ENCODE results near the gene KRTAP9-9.
"Not testable (repeated sequence)": the region's sequence is repeated elsewhere in the genome, so short reads cannot be mapped to it uniquely, and the experiment has no call there.

KRTAP9-9 gene

DNA sequence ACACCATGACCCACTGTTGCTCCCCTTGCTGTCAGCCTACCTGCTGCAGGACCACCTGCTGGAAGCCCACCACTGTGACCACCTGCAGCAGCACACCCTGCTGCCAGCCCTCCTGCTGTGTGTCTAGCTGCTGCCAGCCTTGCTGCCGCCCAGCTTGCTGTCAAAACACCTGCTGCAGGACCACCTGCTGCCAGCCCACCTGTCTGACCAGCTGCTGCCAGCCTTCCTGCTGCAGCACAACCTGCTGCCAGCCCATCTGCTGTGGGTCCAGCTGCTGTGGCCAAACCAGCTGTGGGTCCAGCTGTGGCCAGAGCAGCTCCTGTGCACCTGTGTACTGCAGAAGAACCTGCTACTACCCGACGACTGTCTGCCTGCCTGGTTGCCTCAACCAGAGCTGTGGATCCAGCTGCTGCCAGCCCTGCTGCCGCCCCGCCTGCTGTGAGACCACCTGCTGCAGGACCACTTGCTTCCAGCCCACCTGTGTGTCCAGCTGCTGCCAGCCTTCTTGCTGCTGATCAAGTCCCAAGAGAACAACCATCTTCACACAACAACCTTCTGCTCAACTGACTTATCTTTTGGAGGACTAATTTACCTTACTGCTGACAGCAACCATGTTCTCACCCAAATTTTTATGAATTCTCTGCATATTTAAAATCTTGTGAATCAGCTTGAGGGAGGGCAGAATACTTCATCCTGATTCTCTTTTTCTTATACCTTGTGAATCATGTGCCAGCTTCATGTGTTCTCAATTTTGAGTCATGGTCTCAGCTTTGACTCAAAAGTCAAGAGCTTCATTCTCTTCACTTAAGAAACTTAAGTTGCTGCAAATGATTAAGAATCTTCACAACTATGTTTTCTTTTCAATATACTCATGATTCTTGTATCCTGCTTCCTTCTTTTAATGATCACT is at the start of gene KRTAP9-9:
KRTAP9-9 (plus strand) TSS at position 4 of the 910 bp plus-strand sequence.
- FAIRE-seq, result not testable (repeated sequence)

DNA sequence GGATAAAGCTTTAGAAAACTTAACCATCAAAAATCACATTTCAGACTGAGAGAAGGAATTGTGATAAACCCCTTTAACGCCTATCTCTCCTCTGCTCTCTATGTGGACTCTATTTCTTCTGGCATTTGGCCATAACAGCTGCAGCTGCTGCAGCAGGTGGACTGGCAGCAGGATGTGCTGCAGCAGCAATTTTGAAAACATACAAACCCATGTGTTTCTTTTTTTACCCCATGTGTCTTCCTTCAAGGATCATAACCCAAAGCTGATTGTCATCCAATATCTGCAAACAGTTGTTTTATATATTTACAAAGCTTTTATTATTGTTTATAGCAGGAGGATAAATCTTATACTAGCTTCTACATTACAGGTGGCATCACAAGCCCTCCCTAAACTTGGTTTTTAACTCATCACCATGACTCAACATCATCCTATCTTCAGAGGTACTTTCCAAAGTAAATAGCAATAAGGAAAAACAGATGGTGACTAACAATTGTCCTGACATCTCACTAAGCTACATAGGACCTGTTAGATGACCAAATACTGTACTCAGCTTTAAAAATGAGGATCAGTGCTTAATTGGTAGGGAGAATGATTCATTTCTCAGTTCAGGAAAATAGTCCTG is 43.2 kb upstream of the KRTAP9-9 start:
- no peak for FAIRE-seq

DNA sequence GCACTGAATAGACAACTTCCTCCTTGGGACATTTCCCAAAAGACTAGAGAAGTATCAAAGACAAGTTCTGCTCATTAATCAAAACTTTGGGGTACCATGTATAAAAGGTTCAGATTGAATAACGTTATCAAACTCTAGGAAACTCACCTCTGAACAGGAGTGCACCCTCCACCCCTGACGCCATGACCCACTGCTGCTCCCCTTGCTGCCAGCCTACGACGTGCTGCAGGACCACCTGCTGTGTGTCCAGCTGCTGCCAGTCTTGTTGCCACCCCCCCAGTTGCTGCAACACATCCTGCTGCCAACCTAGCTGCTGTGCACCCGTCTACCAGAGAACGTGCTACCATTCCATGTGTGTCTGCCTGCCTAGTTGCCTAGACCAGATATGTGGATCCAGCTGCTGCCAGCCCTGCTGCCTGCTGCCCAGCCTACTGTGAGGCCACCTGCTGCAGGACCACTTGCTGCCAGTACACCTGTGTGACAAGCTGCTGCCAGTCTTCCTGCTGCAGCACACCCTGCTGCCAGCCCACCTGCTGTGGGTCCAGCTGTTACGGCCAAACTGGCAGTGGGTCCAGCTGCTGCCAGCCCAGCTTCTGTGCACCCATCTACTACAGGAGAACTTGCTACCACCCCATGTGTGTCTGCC is 42.5 kb upstream of the KRTAP9-9 start:
- no peak for FAIRE-seq

DNA sequence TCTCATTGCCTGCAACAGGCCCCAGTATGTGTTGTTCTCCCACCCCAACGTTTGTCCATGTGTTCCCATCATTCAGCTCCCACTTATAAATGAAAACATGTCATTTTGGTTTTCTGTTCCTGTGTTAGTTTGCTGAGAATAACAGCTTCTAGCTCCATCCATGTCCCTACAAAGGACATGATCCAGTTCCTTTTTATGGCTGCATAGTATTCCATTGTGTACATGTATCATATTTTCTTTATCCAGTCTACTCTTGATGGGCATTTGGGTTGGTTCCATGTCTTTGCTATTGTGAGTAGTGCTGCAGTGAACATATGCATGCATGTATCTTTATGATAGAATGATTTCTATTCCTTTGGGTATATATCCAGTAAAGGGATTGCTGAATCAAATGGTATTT is 39.5 kb upstream of the KRTAP9-9 start:
- FAIRE-seq, result no peak

DNA sequence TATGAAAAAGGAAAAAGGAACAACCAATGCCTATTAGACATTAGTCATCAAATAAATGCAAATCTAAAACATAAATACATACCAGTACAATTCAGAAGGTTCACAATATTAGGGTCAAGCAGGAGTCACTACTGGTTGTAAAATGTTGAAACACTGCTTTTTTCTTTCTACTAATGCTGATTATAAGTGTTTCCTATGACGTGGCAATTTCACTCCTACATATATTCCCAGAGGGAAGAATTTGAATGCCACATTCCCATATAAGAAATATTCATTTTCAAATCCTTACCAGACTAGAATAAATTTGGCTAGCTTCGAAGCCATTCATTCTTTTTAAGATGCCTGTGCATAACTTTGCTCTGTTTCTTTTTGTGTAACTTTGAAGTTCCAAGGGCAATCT is 31.4 kb upstream of the KRTAP9-9 start:
- FAIRE-seq, result no peak

DNA sequence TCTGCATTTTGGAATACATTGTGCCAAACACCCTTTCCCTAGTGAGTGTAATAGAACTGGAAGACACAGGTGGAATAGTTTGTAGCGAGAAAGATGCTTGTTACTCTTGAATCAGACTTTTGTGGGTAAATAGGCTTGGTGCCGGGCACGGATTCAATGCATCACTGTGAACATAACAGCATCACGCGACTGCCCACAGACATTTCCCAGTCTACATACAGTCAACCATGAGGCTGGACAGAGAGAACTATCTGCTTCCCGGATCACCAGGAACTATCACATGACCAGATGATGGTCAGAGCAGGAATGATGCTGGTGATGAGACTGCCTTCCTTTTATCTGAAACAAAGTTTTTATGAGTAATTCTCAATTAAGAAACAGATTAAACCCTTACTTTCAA is 29.1 kb upstream of the KRTAP9-9 start:
- FAIRE-seq, result no peak

DNA sequence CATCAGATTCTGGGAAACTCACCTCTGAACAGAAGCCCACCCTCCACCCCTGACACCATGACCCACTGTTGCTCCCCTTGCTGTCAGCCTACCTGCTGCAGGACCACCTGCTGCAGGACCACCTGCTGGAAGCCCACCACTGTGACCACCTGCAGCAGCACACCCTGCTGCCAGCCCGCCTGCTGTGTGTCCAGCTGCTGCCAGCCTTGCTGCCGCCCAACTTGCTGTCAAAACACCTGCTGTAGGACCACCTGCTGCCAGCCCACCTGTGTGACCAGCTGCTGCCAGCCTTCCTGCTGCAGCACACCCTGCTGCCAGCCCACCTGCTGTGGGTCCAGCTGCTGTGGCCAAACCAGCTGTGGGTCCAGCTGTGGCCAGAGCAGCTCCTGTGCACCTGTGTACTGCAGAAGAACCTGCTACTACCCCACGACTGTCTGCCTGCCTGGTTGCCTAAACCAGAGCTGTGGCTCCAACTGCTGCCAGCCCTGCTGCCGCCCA is 28.5 kb upstream of the KRTAP9-9 start, which contains the start of gene KRTAP9-2:
KRTAP9-2 (plus strand) TSS at position 51 of the 498 bp plus-strand sequence; CDS start at position 58, 7 bp downstream.
- FAIRE-seq, result not testable (repeated sequence)

DNA sequence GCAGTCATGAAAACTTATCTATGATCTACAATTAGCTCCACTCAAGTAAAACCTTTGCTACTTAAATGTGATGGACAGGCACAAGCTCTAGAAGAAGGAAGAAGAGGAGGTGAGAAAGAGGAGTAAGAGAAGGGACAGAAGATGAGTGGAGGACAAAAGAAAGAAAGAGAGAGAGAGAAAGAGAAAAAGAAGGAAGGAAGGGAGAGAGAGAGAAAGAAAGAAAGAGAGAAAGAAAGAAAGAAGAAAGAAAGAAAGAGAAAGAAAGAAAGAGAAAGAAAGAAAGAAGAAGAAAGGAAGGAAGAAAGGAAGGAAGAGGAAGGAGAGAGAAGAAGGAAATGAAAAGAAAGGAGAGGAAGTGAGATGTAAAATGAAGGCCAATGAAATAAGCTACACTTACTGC is 25.1 kb upstream of the KRTAP9-9 start:
- no peak for FAIRE-seq

DNA sequence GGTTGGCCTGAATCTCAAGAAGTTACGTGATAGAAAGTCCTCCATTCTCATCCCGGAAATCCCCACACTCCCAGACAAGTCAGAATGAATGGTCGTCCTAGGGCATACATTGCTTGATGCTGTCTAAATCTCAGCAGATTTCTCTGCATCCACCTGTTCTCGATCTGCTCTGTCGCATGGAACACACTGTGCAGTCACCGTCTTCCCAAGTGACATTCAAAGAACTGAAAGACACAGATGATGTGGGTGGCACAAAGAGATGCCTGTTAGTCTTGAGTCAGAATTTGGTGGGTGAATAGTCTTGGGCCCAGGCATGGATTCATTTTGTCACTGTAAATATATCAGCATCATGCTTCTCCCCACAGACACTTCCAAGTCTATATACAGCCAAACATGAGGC is 23.5 kb upstream of the KRTAP9-9 start:
- no peak for FAIRE-seq

DNA sequence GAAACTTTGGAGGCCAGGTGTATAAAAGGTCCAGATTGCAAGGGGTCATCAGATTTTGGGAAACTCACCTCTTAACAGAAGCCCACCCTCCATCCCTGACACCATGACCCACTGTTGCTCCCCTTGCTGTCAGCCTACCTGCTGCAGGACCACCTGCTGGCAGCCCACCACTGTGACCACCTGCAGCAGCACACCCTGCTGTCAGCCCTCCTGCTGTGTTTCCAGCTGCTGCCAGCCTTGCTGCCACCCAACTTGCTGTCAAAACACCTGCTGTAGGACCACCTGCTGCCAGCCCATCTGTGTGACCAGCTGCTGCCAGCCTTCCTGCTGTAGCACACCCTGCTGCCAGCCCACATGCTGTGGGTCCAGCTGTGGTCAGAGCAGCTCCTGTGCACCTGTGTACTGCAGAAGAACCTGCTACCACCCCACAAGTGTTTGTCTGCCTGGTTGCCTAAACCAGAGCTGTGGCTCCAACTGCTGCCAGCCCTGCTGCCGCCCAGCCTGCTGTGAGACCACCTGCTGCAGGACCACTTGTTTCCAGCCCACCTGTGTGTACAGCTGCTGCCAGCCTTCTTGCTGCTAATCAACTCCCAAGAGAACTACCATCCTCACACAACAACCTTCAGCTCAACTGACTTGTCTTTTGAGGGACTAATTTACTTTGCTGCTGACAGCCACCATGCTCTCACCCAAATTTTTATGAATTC is 22.6 kb upstream of the KRTAP9-9 start, which contains the start of gene KRTAP9-3:
KRTAP9-3 (plus strand) TSS at position 51 of the 707 bp plus-strand sequence; CDS start at position 104, 53 bp downstream.
- FAIRE-seq, result not testable (repeated sequence)

DNA sequence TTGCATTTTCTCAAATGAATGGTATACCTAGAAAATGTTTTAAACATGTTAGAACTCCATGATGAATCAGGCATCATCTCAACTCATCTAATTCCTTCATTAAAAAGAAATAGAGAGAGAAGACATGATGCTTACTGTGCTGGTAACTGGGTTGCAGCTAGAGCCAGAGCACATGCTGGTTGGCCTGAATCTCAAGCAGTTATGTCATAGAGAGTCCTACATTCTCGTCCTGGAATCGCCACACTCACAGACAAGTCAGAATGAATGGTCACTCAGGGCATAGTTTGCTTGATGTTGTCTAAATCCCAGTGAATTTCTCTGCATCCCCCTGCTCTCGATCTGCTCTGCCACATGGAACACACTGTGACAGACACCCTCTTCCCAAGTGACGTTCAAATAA is 18.1 kb upstream of the KRTAP9-9 start:
- FAIRE-seq, result not testable (repeated sequence)

DNA sequence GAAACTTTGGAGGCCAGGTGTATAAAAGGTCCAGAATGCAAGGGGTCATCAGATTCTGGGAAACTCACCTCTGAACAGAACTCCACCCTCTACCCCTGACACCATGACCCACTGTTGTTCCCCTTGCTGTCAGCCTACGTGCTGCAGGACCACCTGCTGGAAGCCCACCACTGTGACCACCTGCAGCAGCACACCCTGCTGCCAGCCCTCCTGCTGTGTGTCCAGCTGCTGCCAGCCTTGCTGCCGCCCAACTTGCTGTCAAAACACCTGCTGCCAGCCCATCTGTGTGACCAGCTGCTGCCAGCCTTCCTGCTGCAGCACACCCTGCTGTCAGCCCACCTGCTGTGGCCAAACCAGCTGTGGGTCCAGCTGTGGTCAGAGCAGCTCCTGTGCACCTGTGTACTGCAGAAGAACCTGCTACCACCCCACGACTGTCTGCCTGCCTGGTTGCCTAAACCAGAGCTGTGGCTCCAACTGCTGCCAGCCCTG is 17.2 kb upstream of the KRTAP9-9 start, which contains the start of gene KRTAP9-8:
KRTAP9-8 (plus strand) TSS at position 51 of the 489 bp plus-strand sequence; CDS start at position 104, 53 bp downstream.
- FAIRE-seq, result not testable (repeated sequence)

DNA sequence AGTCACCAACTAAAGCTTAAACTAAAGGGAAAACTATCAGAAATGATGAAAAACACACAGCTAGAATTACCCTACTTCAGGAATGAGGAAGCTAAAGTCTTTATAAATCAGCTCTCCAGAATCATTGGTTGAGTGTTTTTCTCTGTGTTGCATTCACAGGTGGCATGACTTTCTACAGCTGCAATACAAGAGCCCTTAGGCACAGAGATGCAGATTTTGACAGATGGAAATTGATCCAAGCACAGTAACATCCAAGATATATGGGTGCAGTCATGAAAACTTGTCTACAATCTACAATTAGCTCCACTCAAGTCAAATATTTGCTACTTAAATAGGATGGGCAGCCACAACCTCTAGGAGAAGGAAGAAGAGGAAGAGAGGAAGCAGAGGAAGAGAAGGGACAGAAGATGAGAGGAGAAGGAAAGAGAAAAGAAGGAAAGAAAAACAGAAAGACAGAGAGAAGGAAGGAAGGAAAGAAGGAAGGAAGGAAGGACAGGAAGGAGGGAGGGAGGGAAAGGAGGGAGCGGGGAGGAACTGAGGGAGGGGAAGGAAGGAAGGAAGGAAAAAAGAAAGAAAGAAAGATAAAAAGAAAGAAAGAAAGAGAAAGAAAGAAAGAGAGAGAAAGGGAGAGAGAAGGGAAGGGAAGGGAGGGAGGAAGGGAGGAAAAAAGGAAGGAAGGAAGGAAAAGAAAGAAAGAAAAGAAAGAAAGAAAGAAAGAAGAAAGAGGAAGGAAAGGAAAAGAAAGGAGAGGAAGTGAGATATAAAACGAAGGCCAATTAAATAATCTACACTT is 8.0 kb upstream of the KRTAP9-9 start:
- FAIRE-seq, result not testable (repeated sequence)

DNA sequence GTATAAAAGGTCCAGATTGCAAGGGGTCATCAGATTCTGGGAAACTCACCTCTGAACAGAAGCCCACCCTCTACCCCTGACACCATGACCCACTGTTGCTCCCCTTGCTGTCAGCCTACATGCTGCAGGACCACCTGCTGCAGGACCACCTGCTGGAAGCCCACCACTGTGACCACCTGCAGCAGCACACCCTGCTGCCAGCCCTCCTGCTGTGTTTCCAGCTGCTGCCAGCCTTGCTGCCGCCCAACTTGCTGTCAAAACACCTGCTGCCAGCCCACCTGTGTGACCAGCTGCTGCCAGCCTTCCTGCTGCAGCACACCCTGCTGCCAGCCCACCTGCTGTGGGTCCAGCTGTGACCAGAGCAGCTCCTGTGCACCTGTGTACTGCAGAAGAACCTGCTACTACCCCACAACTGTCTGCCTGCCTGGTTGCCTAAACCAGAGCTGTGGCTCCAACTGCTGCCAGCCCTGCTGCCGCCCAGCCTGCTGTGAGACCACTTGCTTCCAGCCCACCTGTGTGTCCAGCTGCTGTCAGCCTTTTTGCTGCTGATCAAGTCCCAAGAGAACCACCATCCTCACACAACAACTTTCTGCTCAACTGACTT is 5.4 kb upstream of the KRTAP9-9 start, which contains the start of gene KRTAP9-4:
KRTAP9-4 (plus strand) TSS at position 51 of the 604 bp plus-strand sequence; CDS start at position 85, 34 bp downstream.
- FAIRE-seq, result not testable (repeated sequence)

DNA sequence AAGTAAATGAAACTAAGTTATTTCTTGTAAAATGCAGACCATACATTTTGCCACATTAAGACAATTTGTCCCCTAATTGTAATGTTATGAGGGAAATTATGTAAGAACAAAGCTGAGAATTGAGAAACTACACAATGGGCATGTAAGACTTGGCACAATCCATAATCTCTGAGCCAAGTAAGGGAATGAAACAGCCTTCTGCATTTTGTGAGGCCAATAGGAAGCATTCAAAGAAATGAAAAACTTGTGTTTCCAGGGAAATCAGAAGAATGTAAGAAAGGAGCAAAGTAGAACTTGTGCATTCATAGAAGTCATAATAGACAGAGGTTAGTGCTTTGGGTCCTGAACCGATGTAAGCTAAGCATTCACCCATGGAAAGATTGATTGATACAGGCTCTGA is 3.9 kb upstream of the KRTAP9-9 start:
- FAIRE-seq, result no peak

DNA sequence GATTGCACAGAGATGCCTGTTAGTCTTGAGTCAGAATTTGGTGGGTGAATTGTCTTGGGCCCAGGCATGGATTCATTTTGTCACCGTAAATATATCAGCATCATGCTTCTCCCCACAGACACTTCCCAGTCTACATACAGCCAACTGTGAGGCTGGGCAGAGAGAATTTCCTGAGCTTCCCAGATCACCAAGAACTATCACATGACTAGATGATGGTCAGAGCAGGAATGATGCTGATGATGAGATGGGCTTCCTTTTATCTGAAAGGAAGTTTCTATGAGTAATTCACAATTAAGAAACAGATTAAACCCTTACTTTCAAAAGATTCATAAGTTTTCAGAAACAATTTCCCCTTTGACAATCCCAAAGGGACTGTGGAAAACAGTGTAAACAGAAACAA is 323 bp upstream of the KRTAP9-9 start:
- no peak for FAIRE-seq

DNA sequence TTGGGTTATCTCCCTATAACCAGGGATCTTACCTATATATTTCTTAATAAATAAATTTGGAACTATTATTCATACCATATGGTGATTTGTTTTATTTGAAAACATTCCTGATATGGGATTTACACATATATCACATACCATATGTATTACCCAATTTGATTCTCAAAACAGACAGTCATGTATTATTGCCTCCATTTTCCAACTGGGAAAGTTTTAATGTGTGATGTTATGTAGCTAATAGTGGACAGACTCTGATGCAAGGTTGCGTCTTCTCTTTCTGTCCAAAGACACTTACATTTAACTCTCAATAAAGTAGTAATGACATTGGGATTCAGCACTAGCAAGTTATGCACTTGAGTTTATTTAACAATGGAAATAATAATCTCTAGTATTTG is 1.1 kb downstream of the KRTAP9-9 start:
- no peak for FAIRE-seq

DNA sequence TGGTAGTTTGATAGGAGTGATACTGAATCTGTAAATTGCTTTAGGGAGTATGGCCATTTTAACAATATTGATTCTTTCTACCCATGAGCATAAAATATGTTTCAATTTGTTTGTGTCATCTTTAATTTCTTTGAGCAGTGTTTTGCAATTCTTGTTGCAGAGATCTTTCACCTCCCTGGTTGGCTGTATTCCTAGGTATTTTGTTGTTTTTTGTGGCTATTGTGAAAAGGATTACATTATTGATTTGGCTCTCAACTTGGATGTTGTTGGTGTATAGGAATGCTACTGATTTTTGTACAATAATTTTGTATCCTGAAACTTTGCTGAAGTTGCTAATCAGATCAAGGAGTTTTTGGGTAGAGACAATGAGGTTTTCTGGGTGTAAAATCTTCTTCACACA is 3.2 kb downstream of the KRTAP9-9 start:
- FAIRE-seq, result no peak

DNA sequence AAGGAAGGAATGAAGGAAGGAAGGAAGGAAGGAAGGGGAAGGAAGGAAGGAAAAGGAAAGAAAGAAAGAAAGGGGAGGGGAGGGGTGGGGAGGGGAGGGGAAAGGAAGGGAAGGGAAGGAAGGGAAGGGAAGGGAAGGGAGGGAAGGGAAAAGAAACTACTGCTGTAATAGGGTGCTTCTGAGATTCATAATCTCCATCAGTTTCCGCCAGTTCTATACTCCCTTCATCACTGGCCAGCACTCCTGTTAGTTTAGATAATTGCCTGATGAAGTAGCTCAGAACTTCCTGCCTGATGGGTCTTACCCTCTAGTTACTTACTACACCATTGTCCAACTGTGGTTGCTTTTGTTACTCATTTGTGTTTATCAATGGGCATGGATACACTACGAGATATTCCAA is 8.0 kb downstream of the KRTAP9-9 start:
- no peak for FAIRE-seq

DNA sequence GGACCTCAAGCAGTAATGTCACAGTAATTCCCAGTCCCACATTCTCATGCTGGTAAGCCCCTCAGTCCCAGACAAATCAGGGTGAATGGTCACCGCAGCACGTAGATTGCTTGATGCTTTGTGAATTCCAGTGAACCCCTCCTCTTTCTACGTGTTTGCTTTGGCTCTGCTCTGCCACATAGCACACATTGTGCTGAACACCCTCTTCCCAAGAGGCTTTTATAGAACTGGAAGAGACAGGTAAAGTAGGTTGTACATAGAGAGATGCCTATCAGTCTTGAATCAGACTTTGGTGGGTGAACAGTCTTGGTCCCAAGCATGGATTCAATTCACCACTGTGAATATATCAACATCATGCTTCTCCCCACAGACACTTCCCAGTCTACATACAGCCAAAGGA is 9.4 kb downstream of the KRTAP9-9 start:
- no peak for FAIRE-seq

DNA sequence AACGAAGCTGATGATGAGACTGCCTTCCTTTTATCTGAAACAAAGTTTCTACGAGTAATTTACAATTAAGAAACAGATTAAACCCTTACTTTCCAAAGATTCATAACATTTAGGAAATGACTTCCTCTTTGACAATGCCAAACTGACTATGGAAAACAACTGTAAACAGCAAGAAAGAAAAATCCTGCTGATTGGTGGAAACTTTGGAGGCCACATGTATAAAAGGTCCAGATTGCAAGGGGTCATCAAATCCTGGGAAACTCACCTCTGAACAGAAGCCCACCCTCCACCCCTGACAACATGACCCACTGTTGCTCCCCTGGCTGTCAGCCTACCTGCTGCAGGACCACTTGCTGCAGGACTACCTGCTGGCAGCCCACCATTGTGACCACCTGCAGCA is 9.9 kb downstream of the KRTAP9-9 start, which contains the start of gene KRTAP9-6:
KRTAP9-6 (plus strand) TSS at position 301 of the 400 bp plus-strand sequence; CDS start at position 301, 0 bp downstream.
- no peak for FAIRE-seq

All from islet of Langerhans (tissue), 1 donor.